KMS-11 (cell line): ENCODE data around the gene NLGN3.

Experiments used
- H2AFZ ChIP-seq: fragments of 200-600 bp; sonication (generic); 2 replicates; pipeline ENCODE4 v1.6.1; 2016; ENCODE audit warnings: antibody characterized with exemption, mixed run types, low read depth
- H3K27ac ChIP-seq: fragments of 200-600 bp; sonication (generic); 2 replicates; pipeline ENCODE4 v1.6.1; 2016; ENCODE audit warnings: mild to moderate bottlenecking, mixed run types
- H3K27me3 ChIP-seq: fragments of 200-600 bp; sonication (generic); 2 replicates; pipeline ENCODE4 v1.6.1; 2017; ENCODE audit warnings: mild to moderate bottlenecking, low read depth, mixed run types, moderate library complexity; ENCODE audit not compliant: insufficient read depth
- H3K36me3 ChIP-seq: fragments of 200-600 bp; sonication (generic); 2 replicates; pipeline ENCODE4 v1.6.1; 2017; ENCODE audit warnings: mild to moderate bottlenecking, mixed run types; ENCODE audit not compliant: insufficient read depth
- H3K4me1 ChIP-seq: fragments of 200-600 bp; sonication (generic); 2 replicates; pipeline ENCODE4 v1.6.1; 2016; ENCODE audit warnings: mild to moderate bottlenecking, low read depth, mixed run types; ENCODE audit not compliant: poor library complexity, severe bottlenecking
- H3K4me2 ChIP-seq: fragments of 200-600 bp; sonication (generic); 2 replicates; pipeline ENCODE4 v1.7.0; 2016; ENCODE audit warnings: mild to moderate bottlenecking, mixed run types
- H3K4me3 ChIP-seq: fragments of 200-600 bp; sonication (generic); IDR thresholded peaks from 2 replicates; pipeline ENCODE4 v1.6.1; 2017; ENCODE audit warnings: low read depth, low read length, mixed read lengths; ENCODE audit not compliant: insufficient read depth
- H3K79me2 ChIP-seq: fragments of 200-600 bp; sonication (generic); 2 replicates; pipeline ENCODE4 v1.6.1; 2016; ENCODE audit warnings: low read depth, mixed run types; ENCODE audit not compliant: insufficient read depth
- H3K9ac ChIP-seq: fragments of 200-600 bp; sonication (generic); 2 replicates; pipeline ENCODE4 v1.6.1; 2016; ENCODE audit warnings: mild to moderate bottlenecking, mixed run types
- H4K20me1 ChIP-seq: fragments of 200-600 bp; sonication (generic); 2 replicates; pipeline ENCODE4 v1.6.1; 2016; ENCODE audit warnings: mild to moderate bottlenecking, mixed run types; ENCODE audit not compliant: insufficient read depth
- TF ChIP-seq, protein P1 (sequence below): fragments of 200-600 bp; sonication (generic); conservative IDR thresholded peaks from 2 replicates; pipeline ENCODE4 v1.6.1; 2017; ENCODE audit warnings: low read depth, mild to moderate bottlenecking, antibody characterized with exemption, low read length, moderate library complexity, mixed read lengths

NLGN3 gene

DNA sequence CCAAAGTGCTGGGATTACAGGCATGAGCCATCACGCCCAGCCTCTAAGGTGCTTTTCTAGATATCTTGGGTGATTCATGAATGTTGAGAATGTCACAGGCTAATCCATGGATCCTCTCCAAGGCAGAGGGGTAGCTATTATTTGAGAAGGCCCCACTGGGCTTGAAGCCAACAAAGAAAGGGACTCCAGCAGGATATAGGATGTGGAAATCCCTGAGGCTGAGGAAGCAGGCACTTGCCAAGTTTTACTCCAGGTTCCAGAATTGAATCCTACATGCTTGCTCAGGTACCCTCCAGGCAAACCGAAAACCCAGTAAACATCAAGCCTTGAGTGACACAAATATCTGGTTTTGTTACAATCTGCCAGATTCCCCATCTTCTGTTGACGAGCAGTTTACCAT lies 15.8 kb downstream of the NLGN3 start:
- no peaks in the 10 kb centered on the region for H3K27me3 ChIP-seq
- H3K4me2 ChIP-seq = no peak overlapping the region
- no peak overlapping the region for H3K27ac ChIP-seq
- no peak overlapping the region for H3K4me3 ChIP-seq
- TF ChIP-seq, protein P1, sequence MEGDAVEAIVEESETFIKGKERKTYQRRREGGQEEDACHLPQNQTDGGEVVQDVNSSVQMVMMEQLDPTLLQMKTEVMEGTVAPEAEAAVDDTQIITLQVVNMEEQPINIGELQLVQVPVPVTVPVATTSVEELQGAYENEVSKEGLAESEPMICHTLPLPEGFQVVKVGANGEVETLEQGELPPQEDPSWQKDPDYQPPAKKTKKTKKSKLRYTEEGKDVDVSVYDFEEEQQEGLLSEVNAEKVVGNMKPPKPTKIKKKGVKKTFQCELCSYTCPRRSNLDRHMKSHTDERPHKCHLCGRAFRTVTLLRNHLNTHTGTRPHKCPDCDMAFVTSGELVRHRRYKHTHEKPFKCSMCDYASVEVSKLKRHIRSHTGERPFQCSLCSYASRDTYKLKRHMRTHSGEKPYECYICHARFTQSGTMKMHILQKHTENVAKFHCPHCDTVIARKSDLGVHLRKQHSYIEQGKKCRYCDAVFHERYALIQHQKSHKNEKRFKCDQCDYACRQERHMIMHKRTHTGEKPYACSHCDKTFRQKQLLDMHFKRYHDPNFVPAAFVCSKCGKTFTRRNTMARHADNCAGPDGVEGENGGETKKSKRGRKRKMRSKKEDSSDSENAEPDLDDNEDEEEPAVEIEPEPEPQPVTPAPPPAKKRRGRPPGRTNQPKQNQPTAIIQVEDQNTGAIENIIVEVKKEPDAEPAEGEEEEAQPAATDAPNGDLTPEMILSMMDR = no peak
- no peak overlapping the region for H2AFZ ChIP-seq
- H3K79me2 ChIP-seq = no peaks in the 10 kb centered on the region
- H3K9ac ChIP-seq = no peak overlapping the region
- H3K36me3 ChIP-seq = no peaks in the 10 kb centered on the region
- no peaks in the 10 kb centered on the region for H3K4me1 ChIP-seq
- H4K20me1 ChIP-seq = no peaks in the 10 kb centered on the region

DNA sequence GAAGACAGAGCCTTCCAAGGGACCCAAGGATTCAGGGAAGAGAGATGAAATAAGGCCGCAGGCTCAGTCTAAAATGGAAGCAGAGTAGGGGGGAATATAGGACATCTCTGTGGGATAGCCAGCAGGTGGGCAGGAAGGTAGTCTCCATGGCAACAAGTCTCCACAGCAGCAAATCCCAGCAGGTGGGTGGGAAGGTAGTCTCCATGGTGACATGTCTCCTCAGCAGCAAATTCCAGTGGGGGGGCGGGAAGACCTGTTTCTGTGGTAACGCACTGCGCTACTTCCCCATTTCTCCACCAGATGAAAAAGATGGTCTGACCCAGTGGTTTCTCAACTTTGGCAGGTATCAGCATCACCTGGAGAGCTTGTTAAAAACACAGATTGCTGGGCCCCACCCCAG lies 18.3 kb downstream of the NLGN3 start:
- H3K36me3 ChIP-seq = no peaks in the 10 kb centered on the region
- no peaks in the 10 kb centered on the region for H4K20me1 ChIP-seq
- H3K27me3 ChIP-seq = no peaks in the 10 kb centered on the region
- no peak overlapping the region for H3K9ac ChIP-seq
- H3K4me3 ChIP-seq = no peak overlapping the region
- TF ChIP-seq, protein P1 = no peak
- no peak overlapping the region for H2AFZ ChIP-seq
- H3K4me1 ChIP-seq = no peaks in the 10 kb centered on the region
- H3K79me2 ChIP-seq = no peaks in the 10 kb centered on the region
- H3K4me2 ChIP-seq = no peak overlapping the region
- H3K27ac ChIP-seq = no peak overlapping the region

DNA sequence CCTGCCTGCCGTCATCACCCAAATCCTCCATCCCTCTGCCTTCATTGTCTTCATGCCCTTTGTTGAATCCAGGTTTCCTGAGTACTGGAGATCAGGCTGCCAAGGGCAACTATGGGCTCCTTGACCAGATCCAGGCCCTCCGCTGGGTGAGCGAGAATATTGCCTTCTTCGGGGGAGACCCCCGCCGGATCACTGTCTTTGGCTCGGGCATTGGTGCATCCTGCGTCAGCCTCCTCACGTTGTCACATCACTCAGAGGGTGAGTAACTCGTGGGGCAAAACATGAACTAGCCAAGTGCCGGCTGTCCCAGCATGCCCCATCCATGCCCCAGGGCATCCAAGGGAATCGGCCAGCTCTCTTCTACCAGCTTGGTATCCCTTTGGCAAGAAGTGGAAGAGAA lies 19.4 kb downstream of the NLGN3 start:
- TF ChIP-seq, protein P1 = no peak
- H3K9ac ChIP-seq = no peak overlapping the region
- H2AFZ ChIP-seq = no peak overlapping the region
- no peaks in the 10 kb centered on the region for H3K79me2 ChIP-seq
- no peaks in the 10 kb centered on the region for H3K27me3 ChIP-seq
- no peak overlapping the region for H3K4me3 ChIP-seq
- H3K27ac ChIP-seq = no peak overlapping the region
- no peaks in the 10 kb centered on the region for H3K36me3 ChIP-seq
- no peak overlapping the region for H3K4me2 ChIP-seq
- no peaks in the 10 kb centered on the region for H4K20me1 ChIP-seq
- H3K4me1 ChIP-seq = no peaks in the 10 kb centered on the region

DNA sequence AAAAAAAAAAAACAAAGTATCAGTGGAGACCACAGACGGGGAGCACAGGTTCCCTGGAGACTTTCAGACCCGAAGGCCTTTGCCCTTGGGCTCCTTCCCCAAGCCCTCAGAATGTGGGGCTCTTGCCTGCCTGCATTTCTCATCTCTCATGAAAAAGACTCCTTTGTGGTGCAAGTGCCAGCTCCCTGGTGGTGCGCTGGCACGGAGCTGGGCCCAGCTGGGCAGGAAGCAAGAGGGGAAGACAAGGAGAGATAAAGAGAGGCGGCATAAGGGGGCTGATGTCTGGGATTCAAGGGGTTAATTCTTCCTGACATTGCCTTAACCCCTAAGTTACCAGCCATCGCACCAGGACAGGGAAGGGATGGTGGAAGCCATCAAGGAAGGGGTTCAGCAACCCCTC lies 21.8 kb downstream of the NLGN3 start:
- no peak overlapping the region for H3K9ac ChIP-seq
- H2AFZ ChIP-seq = no peak overlapping the region
- H3K4me3 ChIP-seq = no peak overlapping the region
- no peaks in the 10 kb centered on the region for H3K27me3 ChIP-seq
- H4K20me1 ChIP-seq = no peaks in the 10 kb centered on the region
- no peak overlapping the region for H3K27ac ChIP-seq
- no peak overlapping the region for H3K4me2 ChIP-seq
- TF ChIP-seq, protein P1 = no peak
- no peaks in the 10 kb centered on the region for H3K4me1 ChIP-seq
- H3K36me3 ChIP-seq = no peaks in the 10 kb centered on the region
- H3K79me2 ChIP-seq = no peaks in the 10 kb centered on the region
